NB4 (cell line): Measurements from ENCODE around the gene SEC11A.
A peak's percentile ranks its signal among the peaks of the same experiment; 100 is the strongest.
"Not testable (repeated sequence)": the region's sequence is repeated elsewhere in the genome, so short reads cannot be mapped to it uniquely, and the experiment has no call there.

Experiments used
- DNase-seq: peaks from one replicate; pipeline ENCODE4 v3.0.0; 2010; ENCODE audit warnings: low read depth
- H3K4me3 ChIP-seq: one replicate; pipeline ENCODE4 v1.5.1; 2011; ENCODE audit warnings: mild to moderate bottlenecking, low read depth, low read length, moderate library complexity
- CTCF ChIP-seq: IDR thresholded peaks from one replicate; pipeline ENCODE4 v1.5.1; 2012; ENCODE audit warnings: low read depth, low read length
- MAX ChIP-seq: IDR thresholded peaks from 2 replicates; pipeline ENCODE4 v1.6.1; 2011; ENCODE audit warnings: low read depth, low read length
- MYC ChIP-seq: IDR thresholded peaks from 2 replicates; pipeline ENCODE4 v1.6.1; 2011; ENCODE audit warnings: low read depth, low read length
- POLR2A ChIP-seq: IDR thresholded peaks from 2 replicates; pipeline ENCODE4 v1.6.1; 2011; ENCODE audit warnings: mild to moderate bottlenecking; ENCODE audit not compliant: insufficient read length; ENCODE audit errors: extremely low read depth

The SEC11A gene

GRCh38 chr15:84689858-84690257 lies 26.1 kb downstream of the SEC11A start:
- TF ChIP-seq POLR2A = no peak
- TF ChIP-seq CTCF = no peak
- TF ChIP-seq MAX = no peak
- TF ChIP-seq MYC = no peak
- DNase-seq = no peak
- no peak overlapping the region for H3K4me3 ChIP-seq

GRCh38 chr15:84686446-84686845 lies 29.5 kb downstream of the SEC11A start:
- DNase-seq, H3K4me3 ChIP-seq: not testable (repeated sequence)

GRCh38 chr15:84685304-84685703 lies 30.6 kb downstream of the SEC11A start:
- DNase-seq = peak; percentile 77
- TF ChIP-seq POLR2A (no peak), CTCF (no peak), MAX (no peak), MYC (no peak)
- H3K4me3 ChIP-seq = no peak overlapping the region

GRCh38 chr15:84684092-84684491 lies 31.8 kb downstream of the SEC11A start:
- peak; percentile 35 for DNase-seq
- no peak overlapping the region for H3K4me3 ChIP-seq
- no peak for TF ChIP-seq MYC
- no peak for TF ChIP-seq POLR2A
- no peak for TF ChIP-seq CTCF
- TF ChIP-seq MAX = no peak

- H3K4me3 ChIP-seq = no peak overlapping the region
- TF ChIP-seq CTCF (no peak), MAX (no peak), POLR2A (no peak), MYC (no peak)
- peak; percentile 75 for DNase-seq
Observed at GRCh38 chr15:84681831-84682230, 34.1 kb downstream of the SEC11A start.

GRCh38 chr15:84671211-84671610 lies 44.7 kb downstream of the SEC11A start:
- DNase-seq = no peak

More at GRCh38 chr15:84671211-84671610, 44.7 kb downstream of the SEC11A start:
- H3K4me3 ChIP-seq = no peak overlapping the region
- TF ChIP-seq CTCF (no peak), MYC (no peak), MAX (no peak), POLR2A (no peak)
